CD4-positive, alpha-beta T cell (primary cell): ENCODE results near the gene HPCAL4. TPM values are rescaled to one million over a fixed set of nuclear protein-coding genes. Genes with fewer than 3 reads are reported as not detected.

Experiments
- ATAC-seq: fragments of 200-7000 bp; cut with Tn5 transposase; one replicate; pipeline ENCODE4 v1.10.0; 2022; ENCODE audit warnings: mild to moderate bottlenecking; ENCODE audit not compliant: poor library complexity
- CTCF ChIA-PET: fragments of 350-600 bp; sonication (Branson Sonifier 250); formaldehyde crosslinking; loops from one replicate; lab custom pipeline; 2021; ENCODE audit warnings: antibody characterized with exemption, inconsistent platforms; lab: Charles Lee
- POLR2A ChIA-PET: fragments of 350-600 bp; sonication (Branson Sonifier 250); formaldehyde crosslinking; loops from one replicate; lab custom pipeline; 2021; ENCODE audit warnings: antibody characterized with exemption, inconsistent platforms; lab: Charles Lee
- DNase-seq, 14 experiments: peaks; one replicate each; pipeline ENCODE4 v3.0.0-alpha.2; 2013 to 2020; ENCODE audit warnings: mixed read lengths in 2 of 14
- H3K27ac ChIP-seq, 2 donors: one replicate each; pipeline versions ENCODE4 v1.5.1 to v1.7.0; 2013; ENCODE audit warnings: low read length in 2 of 2, low read depth in 1 of 2, mild to moderate bottlenecking in 1 of 2
- H3K27me3 ChIP-seq, 2 experiments: 1 replicate in 1 of 2; 2 replicates in 1 of 2; pipeline versions ENCODE4 v1.6.1 to v1.7.0; 2013; ENCODE audit warnings: low read length in 2 of 2, control low read depth in 1 of 2, mild to moderate bottlenecking in 1 of 2, moderate library complexity in 1 of 2; ENCODE audit not compliant: insufficient read depth in 2 of 2, control insufficient read depth in 1 of 2
- H3K36me3 ChIP-seq: one replicate; pipeline ENCODE4 v1.6.1; 2013; ENCODE audit warnings: low read length, control low read depth; ENCODE audit not compliant: insufficient read depth
- H3K4me1 ChIP-seq: one replicate; pipeline ENCODE4 v1.6.1; 2013; ENCODE audit warnings: low read length, control low read depth; ENCODE audit not compliant: insufficient read depth
- H3K4me3 ChIP-seq: one replicate; pipeline ENCODE4 v1.5.1; 2013; ENCODE audit warnings: mild to moderate bottlenecking, low read length, moderate library complexity
- H3K9me3 ChIP-seq, 2 experiments: 1 replicate in 1 of 2; 2 replicates in 1 of 2; pipeline versions ENCODE4 v1.6.1 to v1.7.0; 2013; ENCODE audit warnings: low read length in 2 of 2, mild to moderate bottlenecking in 2 of 2, control low read depth in 1 of 2, moderate library complexity in 1 of 2; ENCODE audit not compliant: control insufficient read depth in 1 of 2, insufficient read depth in 1 of 2
- H3K27ac Mint-ChIP-seq: one replicate; pipeline ENCODE4 v1.8.0; 2020; ENCODE audit warnings: mixed read lengths
- H3K27me3 Mint-ChIP-seq: one replicate; pipeline ENCODE4 v1.8.0; 2021; ENCODE audit warnings: mixed read lengths
- H3K36me3 Mint-ChIP-seq: one replicate; pipeline ENCODE4 v1.8.0; 2021; ENCODE audit warnings: low read depth, mixed read lengths
- H3K4me1 Mint-ChIP-seq: one replicate; pipeline ENCODE4 v1.8.0; 2021; ENCODE audit warnings: low read depth, mixed read lengths
- H3K4me3 Mint-ChIP-seq: one replicate; pipeline ENCODE4 v1.8.0; 2020; ENCODE audit warnings: mild to moderate bottlenecking, mixed read lengths
- H3K9me3 Mint-ChIP-seq: one replicate; pipeline ENCODE4 v1.8.0; 2020; ENCODE audit warnings: mixed read lengths
- CTCF ChIP-seq: fragments of 200-600 bp; IDR thresholded peaks from one replicate; pipeline ENCODE4 v1.8.0; 2022; ENCODE audit warnings: antibody characterized with exemption, mild to moderate bottlenecking
- intact Hi-C, 2 experiments: fragments of 100-400 bp; cut with DNase I in 1 of 2; cut with micrococcal nuclease in 1 of 2; formaldehyde crosslinking; loops; one replicate each; pipeline versions ENCODE4 v1.15.1 to v1.9.0; 2023 to 2025; cut with DNase I, micrococcal nuclease
- total RNA-seq, 174 experiments: library from RNA in 2 of 174; stranded (reverse) in 2 of 174; gene quantifications; one replicate each; pipeline ENCODE4 v1.2.3 and lab custom pipeline; 2021 to 2026

HPCAL4 gene
- total RNA-seq, 2 experiments from 2014 or later: 22.8 to 22.9 TPM

- no peak overlapping the region for H3K4me3 Mint-ChIP-seq
- H3K4me1 Mint-ChIP-seq: no peaks in the 10 kb centered on the region
Observed at GRCh38 chr1:39628807-39629350, 62.4 kb downstream of the HPCAL4 start.

More at GRCh38 chr1:39628807-39629350, 62.4 kb downstream of the HPCAL4 start:
- no peaks in the 10 kb centered on the region for H3K9me3 ChIP-seq
- POLR2A ChIA-PET: no interaction called here
- peaks cover 0 to 3% of the 10 kb centered on the region in 2 experiments for H3K27me3 ChIP-seq
- Mint-ChIP-seq H3K9me3 (no peaks in the 10 kb centered on the region), H3K27me3 (peaks cover 22% of the 10 kb centered on the region), H3K27ac (no peak overlapping the region), H3K36me3 (no peaks in the 10 kb centered on the region)
- TF ChIP-seq CTCF: no peak
- intact Hi-C loops: no loop called here
- no peak for DNase-seq
- H3K4me3 ChIP-seq: no peak overlapping the region
- ATAC-seq: no peak
- H3K4me1 ChIP-seq: no peaks in the 10 kb centered on the region
- no peak overlapping the region for H3K27ac ChIP-seq
- CTCF ChIA-PET: no interaction called here
- no peaks in the 10 kb centered on the region for H3K36me3 ChIP-seq

Other genes with a start within 250 kb of the HPCAL4 start
- not detected for gene BMP8A, start 199.8 kb downstream of the HPCAL4 start, total RNA-seq
- gene PABPC4, start 114.6 kb downstream of the HPCAL4 start, total RNA-seq: 100 to 1,000 TPM; 343 to 348 TPM
- gene HEYL, start 51.8 kb downstream of the HPCAL4 start, total RNA-seq: under 1 TPM in 1 of 2 experiments, not detected in 1; 0.05 TPM
- gene NT5C1A, start 19.3 kb downstream of the HPCAL4 start, total RNA-seq: 1 to 10 TPM; 1.1 to 1.3 TPM
- 10 to 100 TPM; 45.0 to 46.7 TPM for gene PPIE, start 47.4 kb upstream of the HPCAL4 start, total RNA-seq
- gene OXCT2, start 79.9 kb upstream of the HPCAL4 start, total RNA-seq: not detected
- under 1 TPM in 1 of 2 experiments, not detected in 1; 0.06 TPM for gene BMP8B, start 97.4 kb upstream of the HPCAL4 start, total RNA-seq
- 1 to 10 TPM; 4.0 to 4.4 TPM for gene TRIT1, start 192.1 kb upstream of the HPCAL4 start, total RNA-seq
- gene MYCL, start 210.5 kb upstream of the HPCAL4 start, total RNA-seq: under 1 TPM; 0.08 to 0.50 TPM